Measurements from ENCODE around the gene ZNF827. TPM values are rescaled to one million over a fixed set of nuclear protein-coding genes. Genes with fewer than 3 reads are reported as not detected.

ZNF827 gene
- total RNA-seq, 1 experiment from 2014 or later: 19.1 TPM

- ATAC-seq (no peak), DNase-seq (ENCODE audit: low read depth, low spot score) (no peak)
- H2AFZ ChIP-seq (ENCODE audit: low read depth, low read length, poor library complexity, severe bottlenecking): no peak overlapping the region
- H3K4me1 ChIP-seq (ENCODE audit: control insufficient read depth in 1 of 2, insufficient read depth in 2 of 2, low read length in 2 of 2): no peaks in the 10 kb centered on the region
- H3K79me2 ChIP-seq (ENCODE audit: insufficient read depth, low read length): no peaks in the 10 kb centered on the region
- no TSS peak for BruUV-seq (replicated peaks)
- intact Hi-C loops (cut with micrococcal nuclease): no loop called here
- ChIA-PET POLR2A (no interaction called here), CTCF (no interaction called here), RAD21 (ENCODE audit: low non-redundant PET in 1 of 2, low total read pairs in 2 of 2, uncharacterized antibody in 2 of 2, unreplicated experiment in 2 of 2) (no interaction called here)
- H3K9me2 ChIP-seq (ENCODE audit: insufficient read depth): no peaks in the 10 kb centered on the region
- H4K20me1 ChIP-seq (ENCODE audit: insufficient read depth): no peaks in the 10 kb centered on the region
- H3K9me3 ChIP-seq (ENCODE audit: control insufficient read depth in 1 of 2, insufficient read depth in 1 of 2, low read depth in 1 of 2, low read length in 2 of 2): no peaks in the 10 kb centered on the region
- TF ChIP-seq CEBPB (IDR thresholded peaks at IDR 0.05; ENCODE audit: low read depth) (no peak), YY1 (IDR thresholded peaks at IDR 0.05; ENCODE audit: extremely low read depth, insufficient replicate concordance, low read depth, low read length) (no peak), ZBTB33 (IDR thresholded peaks at IDR 0.05; ENCODE audit: extremely low read depth, insufficient replicate concordance, low read length) (no peak), CTCF (IDR thresholded peaks at IDR 0.05 in 2 of 3, conservative IDR thresholded peaks at IDR 0.05 in 1 of 3; ENCODE audit: borderline replicate concordance in 1 of 3, insufficient read depth in 1 of 3, low read depth in 2 of 3, low read length in 2 of 3) (no peak), FOSL1 (IDR thresholded peaks at IDR 0.05; ENCODE audit: low read depth) (no peak), SP1 (IDR thresholded peaks at IDR 0.05; ENCODE audit: low read depth) (no peak), EZH2 (IDR thresholded peaks at IDR 0.05) (no peak), ELF1 (IDR thresholded peaks at IDR 0.05; ENCODE audit: borderline replicate concordance, low read depth) (no peak)
- TF ChIP-seq, protein P1, sequence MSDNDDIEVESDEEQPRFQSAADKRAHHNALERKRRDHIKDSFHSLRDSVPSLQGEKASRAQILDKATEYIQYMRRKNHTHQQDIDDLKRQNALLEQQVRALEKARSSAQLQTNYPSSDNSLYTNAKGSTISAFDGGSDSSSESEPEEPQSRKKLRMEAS (IDR thresholded peaks at IDR 0.05): no peak
- no peaks in the 10 kb centered on the region for H3K27me3 ChIP-seq (ENCODE audit: insufficient read depth, low read length)
- no peak overlapping the region for H3K9ac ChIP-seq (ENCODE audit: low read length)
- no peak overlapping the region for H3K4me3 ChIP-seq (replicated peaks in 1 of 2; ENCODE audit: low read depth in 1 of 2, low read length in 2 of 2)
- H3K4me2 ChIP-seq (ENCODE audit: low read length): no peak overlapping the region
- H3K36me3 ChIP-seq (ENCODE audit: control insufficient read depth in 1 of 2, insufficient read depth in 2 of 2, low read length in 2 of 2): no peaks in the 10 kb centered on the region
- no peak overlapping the region for H3K27ac ChIP-seq (ENCODE audit: low read depth, low read length)
These were observed 151.8 kb downstream of the ZNF827 start for GRCh38 chr4:145786830-145787229.

All from HCT116 (cell line).